GM13977 (cell line): Measurements from ENCODE around the gene OPALIN.

Experiments used
- DNase-seq: peaks from one replicate; pipeline ENCODE4 v3.0.0; 2012; ENCODE audit warnings: low spot score
- CTCF ChIP-seq: IDR thresholded peaks from 2 replicates; pipeline ENCODE4 v1.5.1; 2012; ENCODE audit warnings: mild to moderate bottlenecking, control low read depth; ENCODE audit not compliant: insufficient read depth; ENCODE audit errors: extremely low read depth, missing control alignments
- in situ Hi-C: fragments of 300-500 bp; cut with MboI; formaldehyde crosslinking; loops from one replicate; pipeline ENCODE4 v1.12.0; 2022; ENCODE audit warnings: low sequenced_read_pairs, low pct_unique_long_range_greater_than_20kb, mixed read lengths, inconsistent platforms; ENCODE audit not compliant: unreplicated experiment

Gene OPALIN

DNA sequence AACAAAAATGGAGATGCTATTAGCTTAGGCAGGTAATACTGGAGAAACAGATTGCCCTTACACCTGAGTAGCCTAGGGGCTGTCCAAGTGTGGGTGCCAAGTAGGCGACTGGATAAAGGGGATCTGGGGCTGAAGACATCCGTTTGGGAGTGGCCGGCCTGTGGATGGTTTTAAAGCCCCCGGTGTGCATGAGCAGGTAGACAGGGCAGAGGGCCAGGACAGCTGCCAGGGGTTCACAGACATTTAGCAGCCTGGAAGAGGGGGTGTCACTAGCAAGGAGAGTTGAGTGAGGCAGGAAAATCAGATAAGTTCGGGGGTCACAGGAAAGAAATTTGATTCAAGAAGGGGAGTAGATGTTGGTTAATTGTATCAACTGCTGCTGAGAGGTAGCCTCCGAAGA lies 1.5 kb upstream of the OPALIN start:
- no peak for TF ChIP-seq CTCF
- in situ Hi-C loops: no loop called here
- no peak for DNase-seq

DNA sequence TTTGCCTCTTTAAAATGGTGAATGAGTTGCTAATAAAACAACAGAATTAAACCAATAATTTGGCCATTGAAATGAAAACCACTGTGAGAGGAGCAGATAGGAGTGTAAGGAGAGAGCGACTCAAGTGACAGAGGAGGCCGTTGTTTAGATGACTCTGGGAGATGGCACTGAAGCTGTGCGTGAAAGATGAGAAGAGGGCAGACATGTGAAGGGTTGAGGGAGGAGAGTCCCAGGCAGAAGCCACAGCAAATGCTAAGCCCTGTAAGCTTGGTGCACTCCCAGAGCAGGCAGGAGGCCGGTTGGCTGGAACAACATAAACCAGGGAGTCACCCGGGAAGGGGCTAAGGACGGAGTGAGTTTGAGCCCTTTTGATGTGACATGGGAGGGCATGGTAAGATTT lies 814 bp upstream of the OPALIN start:
- TF ChIP-seq CTCF: no peak
- no peak for DNase-seq
- in situ Hi-C loops: no loop called here

- no peak for DNase-seq
- TF ChIP-seq CTCF: no peak
- in situ Hi-C loops: no loop called here
Measured at GRCh38 chr10:96357038-96357620, 1.7 kb downstream of the OPALIN start.

DNA sequence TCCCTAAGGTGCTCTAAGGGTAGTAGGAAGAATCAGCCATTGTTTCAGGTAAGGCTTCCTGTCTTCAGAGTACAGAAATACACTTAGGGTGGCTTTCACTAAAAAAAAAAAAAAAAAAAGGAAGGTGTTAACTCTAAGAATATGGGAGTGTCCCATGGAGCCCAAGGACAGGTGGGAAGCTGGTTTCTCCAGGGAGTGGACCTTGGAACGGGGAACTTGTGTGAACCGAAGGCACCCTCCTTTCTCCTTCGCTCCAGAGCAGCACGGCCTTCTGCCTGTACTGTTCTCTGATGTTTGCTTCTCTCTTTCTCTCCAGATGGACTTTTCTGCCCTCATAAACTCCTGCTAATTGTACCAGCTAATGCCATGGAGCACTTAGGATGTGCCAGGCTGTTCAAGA lies 6.2 kb downstream of the OPALIN start:
- DNase-seq: no peak
- TF ChIP-seq CTCF: no peak
- in situ Hi-C loops: no loop called here

GRCh38 chr10:96352027-96352426 lies 6.8 kb downstream of the OPALIN start:
- in situ Hi-C loops: no loop called here
- no peak for TF ChIP-seq CTCF
- no peak for DNase-seq

DNA sequence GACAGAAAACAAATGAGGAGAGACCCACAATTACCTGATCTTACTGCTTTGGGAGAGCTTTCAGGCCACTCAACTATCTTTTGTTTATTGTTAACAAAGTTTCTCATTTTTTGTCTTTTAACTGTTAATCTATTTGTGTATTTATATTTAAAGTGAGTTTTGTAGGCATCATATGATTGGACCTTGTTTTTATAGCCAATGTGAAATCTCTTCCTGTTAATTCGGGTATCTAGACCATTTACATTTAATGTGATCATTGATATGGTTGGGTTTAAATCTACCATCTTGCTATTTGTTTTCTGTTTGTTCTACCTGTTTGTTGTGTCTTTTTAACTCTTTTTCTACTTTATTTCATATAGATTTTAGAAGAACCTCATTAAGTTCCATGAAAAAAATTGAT lies 12.5 kb downstream of the OPALIN start:
- TF ChIP-seq CTCF: no peak
- in situ Hi-C loops: loop anchor here (25.0 kb wide), 1 partner anchor 334 kb away; no protein-coding TSS in a partner anchor
- DNase-seq: no peak
